H1 (cell line): ENCODE data around the gene RNF151. TPM values are rescaled to one million over a fixed set of nuclear protein-coding genes. Genes with fewer than 3 reads are reported as not detected.
A peak's percentile ranks its signal among the peaks of the same experiment; 100 is the strongest.

Experiments used
- HDAC2 ChIP-seq, 2 experiments: fragments of 300-600 bp in 1 of 2; sonication (generic) in 1 of 2; IDR thresholded peaks; 2 replicates each; pipeline ENCODE4 v1.6.1; 2011 to 2012; ENCODE audit warnings: low read depth in 2 of 2, low read length in 2 of 2, mild to moderate bottlenecking in 2 of 2, moderate library complexity in 2 of 2, borderline replicate concordance in 1 of 2, inconsistent platforms in 1 of 2
- KDM4A ChIP-seq: IDR thresholded peaks from one replicate; pipeline ENCODE4 v1.7.1; 2012; ENCODE audit warnings: low read depth, mild to moderate bottlenecking, moderate library complexity, low read length, inconsistent platforms; ENCODE audit not compliant: severe bottlenecking
- TEAD4 ChIP-seq: IDR thresholded peaks from 2 replicates; pipeline ENCODE4 v1.6.1; 2012; ENCODE audit warnings: low read depth, low read length, inconsistent platforms, mixed read lengths
- polyA plus RNA-seq, 7 experiments: library from polyadenylated mRNA; depleted of rRNA in 3 of 7; stranded (reverse) in 5 of 7; unstranded in 2 of 7; fragments of >200 nt in 5 of 7; fragments of 200-250 nt in 2 of 7; gene quantifications; 1 replicate in 5 of 7; 2 replicates in 1 of 7; 4 replicates in 1 of 7; pipeline versions ENCODE4 v1.2.1 to v1.2.3, GENCODE V29; 2011 to 2013; ENCODE audit warnings: missing spikeins in 2 of 7, mixed read lengths in 2 of 7
- total RNA-seq: library from RNA; stranded (reverse); fragmentation: NEBNext Ultra II Directional; extraction: Animal tissue kit (Norgen Biotek cat#: 25700); gene quantifications from 2 replicates; pipeline ENCODE4 v1.2.1, GENCODE V29; 2021

The RNF151 gene
- total and polyA plus RNA-seq, 2 of the 8 experiments (the other 6 are each of a cell fraction or from before 2014, with no cell fraction given): not detected

DNA sequence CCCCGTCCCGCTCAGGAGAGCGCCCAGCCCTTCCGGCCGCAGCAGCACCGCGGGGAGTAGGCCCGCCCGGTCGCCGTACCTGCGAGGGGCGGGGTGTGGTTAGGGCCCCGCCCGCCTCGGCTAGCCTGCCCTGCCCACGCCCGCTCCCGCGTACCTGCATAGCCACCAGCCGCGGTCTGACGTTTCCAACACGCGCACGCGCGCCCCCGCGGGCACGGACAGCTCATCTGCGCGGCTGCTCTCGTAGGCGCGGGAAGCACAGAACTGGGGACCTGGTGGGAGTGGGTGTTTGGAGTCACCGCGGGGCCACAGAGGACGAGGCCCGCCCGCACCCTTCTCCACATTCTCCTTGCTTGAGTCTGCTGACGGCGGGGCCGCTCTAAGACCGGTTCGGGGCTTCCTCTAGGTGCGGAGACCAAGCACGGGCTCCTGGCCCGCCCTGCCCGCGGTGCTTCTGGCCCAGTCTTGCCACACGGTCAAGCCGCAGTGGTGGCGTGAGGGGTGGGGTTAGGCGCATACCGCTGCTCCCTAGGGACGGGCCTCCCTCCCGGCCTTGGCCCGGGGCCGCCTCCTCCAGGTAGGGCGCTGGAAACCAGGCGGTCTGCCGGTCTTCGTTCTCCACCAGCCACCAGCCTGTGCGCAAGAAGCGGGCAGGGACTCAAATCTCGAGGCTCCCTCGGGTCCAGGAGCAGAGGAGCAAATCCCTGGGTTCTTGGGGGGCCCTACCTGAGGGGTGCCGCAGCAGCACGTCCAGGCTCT lies 12.8 kb downstream of the RNF151 start (continued):
- peak; percentile 29 for TF ChIP-seq KDM4A
- TF ChIP-seq HDAC2 (IDR thresholded peaks at IDR 0.05; ENCODE audit: borderline replicate concordance in 1 of 2, low read depth in 2 of 2, low read length in 2 of 2): 0 out of 4 replicates have a peak, but pooled peaks of 1 of the 2 experiments have one; percentile 25
- peak; percentile 4; the same call in 1 of the 2 replicates for TF ChIP-seq TEAD4
